ENCODE data around the gene BID. TPM values are rescaled to one million over a fixed set of nuclear protein-coding genes. Genes with fewer than 3 reads are reported as not detected.
"Not testable (repeated sequence)": the region's sequence is repeated elsewhere in the genome, so short reads cannot be mapped to it uniquely, and the experiment has no call there.

The BID gene
- total RNA-seq, 1 experiment from 2014 or later: 76.3 TPM

DNA sequence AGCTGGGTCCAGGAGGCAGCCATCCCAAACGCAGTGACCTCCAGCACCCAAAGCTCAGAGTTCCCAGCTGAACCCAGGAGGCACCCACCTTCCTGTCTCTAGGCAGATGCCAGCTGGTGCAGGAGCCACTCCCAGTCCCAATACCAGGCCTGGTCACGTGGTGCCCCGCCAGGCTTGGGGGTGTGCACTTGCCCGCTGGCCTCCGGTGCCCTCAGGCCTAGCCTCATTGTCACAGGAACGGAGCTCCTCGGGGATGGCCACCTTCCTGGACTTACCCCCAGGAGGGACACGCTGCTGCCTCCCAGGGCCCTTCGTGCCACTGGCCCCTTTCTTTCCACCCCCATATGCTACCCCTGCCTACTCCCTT is 4.6 kb downstream of the BID start:
- DNase-seq (ENCODE audit: low read depth): no peak

DNA sequence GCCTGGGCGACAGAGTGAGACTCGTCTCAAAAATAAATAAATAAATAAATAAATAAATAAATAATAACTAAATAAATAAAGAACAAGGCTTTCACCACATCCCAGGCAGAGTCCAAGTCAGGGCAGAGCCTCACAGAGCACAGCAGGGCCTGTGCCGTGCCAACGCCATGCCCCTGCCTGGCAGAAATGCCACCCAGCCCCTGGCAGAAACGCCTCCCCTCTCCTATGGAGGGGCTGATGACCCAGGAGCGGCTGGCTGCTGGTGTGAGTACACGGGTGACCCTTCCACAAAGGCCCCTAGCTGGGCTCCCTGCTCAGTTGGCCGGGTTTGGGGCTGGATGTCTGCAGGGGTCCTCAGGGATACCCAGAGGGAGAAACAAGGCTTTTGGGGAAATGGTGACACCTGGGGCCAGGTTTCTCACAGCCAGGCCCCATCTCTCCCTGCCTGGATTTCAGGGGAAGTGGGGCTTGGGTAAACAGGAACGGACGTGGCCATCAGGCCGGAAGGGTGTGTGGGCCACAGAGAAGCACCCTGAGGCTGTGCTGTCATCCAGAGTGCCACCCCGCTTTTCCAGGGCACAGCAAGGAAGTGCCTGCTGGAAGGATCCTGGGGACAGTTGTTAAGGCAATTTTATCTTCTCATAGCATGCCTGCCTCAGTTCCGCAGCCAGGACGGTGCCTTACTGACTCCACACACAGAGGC is 5.1 kb downstream of the BID start:
- DNase-seq (ENCODE audit: low read depth): no peak

DNA sequence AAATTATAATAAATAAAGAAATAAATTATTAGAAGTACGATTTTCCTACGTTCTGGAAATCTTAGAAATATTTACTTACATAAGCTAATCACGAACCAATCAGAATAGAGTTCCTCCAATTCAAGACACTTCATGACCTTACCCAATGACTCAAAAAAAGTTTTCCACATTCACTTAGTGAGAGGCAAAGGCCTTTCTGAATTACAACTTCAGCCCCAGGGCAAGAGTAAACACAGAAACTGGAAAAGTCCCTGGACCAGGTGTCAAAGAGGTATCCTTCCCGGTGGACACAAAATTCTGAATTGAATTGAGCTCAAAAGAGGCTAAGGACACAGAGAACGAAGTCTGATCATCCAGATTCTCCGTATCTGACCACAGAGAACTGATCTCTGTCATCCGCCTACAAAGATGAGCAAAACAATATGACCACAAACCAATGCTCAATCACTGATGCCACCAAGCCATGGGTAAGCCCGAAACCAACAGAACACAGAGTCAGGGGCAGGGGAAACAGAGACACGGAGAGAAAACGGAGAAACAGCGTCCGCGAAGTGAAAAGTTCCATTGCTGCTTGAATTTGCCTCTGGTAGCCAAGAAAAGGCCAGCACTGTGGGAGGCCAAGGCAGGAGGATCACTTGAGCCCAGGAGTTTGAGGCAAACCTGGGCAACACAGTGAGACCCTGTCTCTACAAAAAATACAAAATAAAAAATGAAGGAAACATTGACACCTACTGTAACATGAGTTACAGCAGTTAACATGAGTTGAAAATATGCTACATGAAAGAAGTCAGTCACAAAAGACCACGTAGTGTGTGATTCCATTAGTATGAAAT is 6.8 kb downstream of the BID start:
- DNase-seq (ENCODE audit: low read depth): no peak

DNA sequence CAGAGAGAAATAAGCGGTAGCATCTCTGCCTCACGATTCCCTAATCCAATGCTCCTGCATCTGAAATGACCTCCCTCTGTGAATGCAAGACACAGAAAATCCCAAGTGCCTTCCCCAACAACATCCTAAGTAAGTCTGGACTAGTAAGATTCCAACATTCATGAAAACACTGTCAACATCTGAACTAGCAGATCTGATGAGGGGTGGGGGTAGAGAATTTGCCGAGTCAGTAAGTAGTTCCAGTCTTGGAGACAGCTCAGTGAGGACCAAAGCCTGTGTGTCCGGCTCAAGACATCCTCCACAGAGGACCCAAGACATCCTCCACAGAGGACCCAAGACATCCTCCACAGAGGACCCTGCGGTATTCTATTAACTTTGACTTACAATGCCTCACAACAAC is 9.4 kb downstream of the BID start:
- not testable (repeated sequence) for DNase-seq (ENCODE audit: low read depth)

DNA sequence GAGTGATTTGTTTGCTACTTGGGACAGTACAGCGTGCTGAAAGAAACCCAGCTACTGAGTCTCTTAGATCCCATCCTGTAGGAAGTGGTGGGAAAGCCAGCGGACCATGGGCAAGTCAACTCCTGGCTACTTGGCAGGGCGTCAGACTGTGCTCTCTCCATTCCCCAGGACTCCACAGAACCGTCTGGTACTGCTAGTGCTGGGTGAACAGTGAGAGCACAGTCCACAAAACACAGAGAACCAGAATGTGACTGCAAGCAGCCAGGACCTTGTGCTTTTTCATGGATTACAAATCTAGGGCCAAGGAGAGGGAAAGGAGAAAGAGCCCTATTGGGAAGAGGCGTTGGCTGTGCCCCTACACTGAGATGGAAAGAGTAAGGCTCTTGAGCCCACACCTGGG is 10.2 kb downstream of the BID start:
- DNase-seq (ENCODE audit: low read depth): no peak

DNA sequence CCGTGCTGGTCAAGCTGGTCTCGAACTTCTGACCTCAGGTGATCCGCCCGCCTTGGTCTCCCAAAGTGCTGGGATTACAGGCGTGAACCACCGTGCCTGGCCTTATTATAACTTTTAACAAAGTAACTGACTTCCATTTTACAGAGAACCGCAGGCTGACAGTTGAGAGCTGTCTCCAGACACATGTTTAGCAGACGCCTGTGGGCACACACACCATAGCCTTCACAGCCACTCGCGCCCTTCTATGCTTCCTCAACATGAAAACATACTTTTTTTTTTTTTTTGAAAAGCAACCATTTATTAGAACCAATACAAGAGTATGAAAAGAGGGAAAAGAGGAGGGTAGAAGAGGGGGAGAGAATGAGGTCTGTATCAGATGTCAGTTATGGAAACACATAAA is 10.8 kb downstream of the BID start:
- not testable (repeated sequence) for DNase-seq (ENCODE audit: low read depth)

DNA sequence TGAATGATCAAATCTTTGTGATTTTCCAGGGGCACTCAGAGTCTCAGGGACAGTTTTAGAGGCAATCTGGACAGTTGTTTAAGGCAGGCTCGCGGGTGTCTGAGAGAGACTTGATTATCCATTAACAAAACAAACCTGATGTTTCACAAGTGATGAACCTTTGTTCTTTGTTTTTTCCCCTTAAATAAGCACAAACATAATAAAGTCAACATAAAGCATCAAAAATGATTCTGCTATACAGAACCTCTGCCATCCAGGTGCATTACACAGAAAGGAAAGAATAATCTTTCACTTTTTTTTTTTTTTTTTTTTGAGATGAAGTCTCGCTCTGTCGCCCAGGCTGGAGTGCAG is 13.2 kb downstream of the BID start:
- DNase-seq (ENCODE audit: low read depth): no peak

DNA sequence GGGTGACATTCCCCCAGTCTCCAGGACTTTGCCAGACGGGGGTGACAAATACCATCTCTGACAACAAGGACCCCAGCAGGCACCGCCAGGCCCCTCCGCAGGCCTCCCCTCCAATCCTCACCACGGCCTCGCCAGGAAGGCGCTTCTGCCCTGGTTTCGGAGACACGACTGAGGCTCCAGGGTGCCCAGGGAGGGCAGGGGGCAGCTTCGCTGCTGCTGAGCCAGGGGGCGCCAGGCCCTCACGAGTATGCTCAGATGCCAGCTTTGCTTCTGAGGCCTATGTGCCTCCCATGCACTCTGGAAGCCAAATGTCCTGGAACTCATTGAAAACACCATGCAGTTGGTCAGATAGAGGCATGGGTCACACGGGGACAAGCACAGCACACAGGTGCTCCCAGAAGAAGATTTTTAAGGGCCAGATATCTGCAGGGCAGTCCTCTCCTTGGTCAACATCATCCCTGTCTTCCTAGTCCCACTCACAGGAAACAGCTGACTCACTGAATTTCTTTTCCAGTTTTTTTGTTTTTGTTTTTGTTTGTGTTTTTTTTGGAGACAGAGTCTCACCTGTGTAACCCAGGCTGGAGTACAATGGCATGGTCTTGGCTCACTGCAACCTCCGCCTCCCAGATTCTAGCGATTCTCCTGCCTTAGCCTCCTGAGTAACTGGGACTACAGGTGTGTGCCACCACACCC is 19.9 kb downstream of the BID start:
- no peak for DNase-seq (ENCODE audit: low read depth)

DNA sequence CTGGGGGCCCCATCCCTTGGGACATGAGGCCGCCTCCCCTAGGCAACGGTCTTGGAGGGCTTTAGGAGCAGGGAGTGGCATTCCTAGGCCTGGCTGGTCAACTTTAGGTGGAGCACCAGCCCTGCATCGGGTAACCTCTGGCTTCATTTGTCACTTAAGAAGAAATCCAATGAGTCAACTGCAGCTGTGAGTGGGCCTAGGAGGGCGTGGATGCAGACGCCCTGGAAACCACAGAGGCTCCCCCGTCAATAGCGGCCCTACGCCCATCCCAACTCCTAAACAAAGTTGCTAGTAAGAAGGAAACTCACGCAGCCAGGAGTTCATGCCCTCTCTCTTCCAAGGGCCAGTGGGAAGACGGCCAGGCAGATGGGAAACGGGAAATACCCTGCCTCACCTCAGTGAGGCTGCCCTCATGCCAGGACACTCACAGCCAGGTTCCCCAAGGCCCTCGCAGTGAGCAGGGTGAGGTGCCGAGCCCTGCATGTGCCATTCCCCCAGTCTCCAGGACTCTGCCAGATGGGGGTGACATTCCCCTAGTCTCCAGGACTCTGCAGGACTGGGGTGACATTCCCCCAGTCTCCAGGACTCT is 20.8 kb downstream of the BID start:
- peak; percentile 44 for DNase-seq (ENCODE audit: low read depth)

DNA sequence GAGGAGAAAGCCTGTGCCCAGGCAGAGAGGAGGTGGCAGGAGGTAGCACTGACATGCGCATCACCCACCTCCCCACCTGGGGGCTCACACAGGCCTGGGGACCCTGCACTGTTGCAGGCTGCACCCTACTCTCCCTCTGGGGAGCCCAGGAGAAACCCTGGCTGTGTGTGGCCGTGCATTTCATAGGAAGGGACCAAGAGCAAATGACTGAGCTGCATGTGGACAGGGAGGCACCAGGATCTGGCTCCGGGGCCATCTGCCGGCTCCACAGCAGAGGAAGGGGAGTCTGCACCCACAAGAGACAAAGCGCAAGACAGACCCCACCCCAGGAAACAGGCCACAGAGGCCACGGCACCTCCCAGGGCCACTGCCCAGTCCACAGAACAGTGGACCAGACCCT is 22.7 kb downstream of the BID start:
- DNase-seq (ENCODE audit: low read depth): no peak

DNA sequence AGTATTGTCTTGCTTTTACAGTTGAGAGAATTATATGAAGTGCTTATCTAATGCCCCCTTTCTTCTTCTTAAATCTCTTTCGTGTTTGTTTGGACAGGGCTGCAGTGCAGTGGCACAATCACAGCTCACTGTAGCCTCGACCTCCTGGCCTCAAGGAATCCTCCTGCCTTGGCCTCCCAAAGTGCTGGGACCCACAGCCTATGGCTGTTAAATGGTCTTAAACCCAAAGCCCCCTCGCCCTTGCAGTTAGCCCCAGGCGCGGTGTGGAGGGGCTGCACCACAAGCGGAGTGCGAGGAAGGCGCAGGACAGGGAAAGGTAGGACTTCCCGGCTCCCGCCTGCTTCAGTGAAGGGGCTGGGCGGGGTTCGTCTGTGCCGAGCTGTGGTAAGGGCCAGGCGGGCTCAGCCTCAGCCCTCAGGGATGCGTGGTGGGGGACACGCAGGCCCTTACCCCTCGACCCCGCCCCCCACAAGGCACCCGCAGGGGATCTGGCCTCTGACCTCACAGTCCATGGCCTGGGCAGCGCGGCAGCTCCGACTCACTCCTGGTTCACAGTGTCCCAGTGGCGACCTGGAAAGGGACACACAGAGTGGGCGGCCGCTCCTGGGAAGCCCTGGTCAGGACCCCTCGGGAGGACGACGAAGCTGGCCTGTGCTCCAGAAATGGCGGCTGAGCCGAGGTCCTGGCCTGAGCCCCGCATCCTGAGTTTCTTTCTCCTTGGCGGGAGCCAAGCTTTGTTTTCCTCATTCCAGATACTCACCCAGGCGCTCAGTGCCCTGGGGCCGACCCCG is 24.5 kb downstream of the BID start:
- no peak for DNase-seq (ENCODE audit: low read depth)

DNA sequence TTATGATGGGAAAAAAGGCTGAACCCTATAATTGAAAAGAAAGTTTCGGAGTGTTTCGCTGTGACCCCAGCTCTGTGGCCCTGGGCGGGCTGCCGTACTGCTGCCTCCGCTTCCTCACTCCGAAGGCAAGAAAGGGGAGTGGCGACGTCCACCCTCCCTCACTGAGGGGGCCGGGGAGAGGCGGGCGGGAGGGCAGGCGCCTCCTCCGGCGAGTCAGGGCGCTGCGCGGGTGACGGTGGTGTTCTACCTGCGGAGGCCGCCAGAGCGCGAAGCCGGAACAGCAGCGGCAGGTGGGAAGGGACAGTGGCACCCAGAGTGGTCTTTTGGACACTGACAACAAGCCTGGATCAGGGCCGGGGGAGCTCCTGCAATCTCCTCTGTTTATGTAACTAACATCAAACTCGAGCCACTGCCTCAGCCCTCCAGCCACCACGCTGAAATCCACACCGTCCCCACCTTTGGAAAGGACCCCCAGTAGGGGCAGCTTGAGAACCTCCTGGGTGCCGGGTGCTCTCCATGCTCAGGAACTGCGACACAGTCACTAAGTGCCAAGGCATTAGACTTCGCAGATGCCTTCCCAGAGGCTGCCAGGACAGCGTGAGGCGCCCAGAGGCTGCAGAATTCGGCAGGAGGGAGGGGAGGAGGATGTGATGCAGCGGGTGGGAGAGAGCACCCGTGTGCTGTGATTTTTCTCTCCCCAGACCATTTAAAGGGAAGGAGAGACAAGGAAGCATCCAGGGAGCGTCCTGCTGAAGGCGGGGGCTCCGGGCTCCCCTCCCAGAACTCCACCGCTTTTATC is 25.5 kb downstream of the BID start:
- no peak for DNase-seq (ENCODE audit: low read depth)

DNA sequence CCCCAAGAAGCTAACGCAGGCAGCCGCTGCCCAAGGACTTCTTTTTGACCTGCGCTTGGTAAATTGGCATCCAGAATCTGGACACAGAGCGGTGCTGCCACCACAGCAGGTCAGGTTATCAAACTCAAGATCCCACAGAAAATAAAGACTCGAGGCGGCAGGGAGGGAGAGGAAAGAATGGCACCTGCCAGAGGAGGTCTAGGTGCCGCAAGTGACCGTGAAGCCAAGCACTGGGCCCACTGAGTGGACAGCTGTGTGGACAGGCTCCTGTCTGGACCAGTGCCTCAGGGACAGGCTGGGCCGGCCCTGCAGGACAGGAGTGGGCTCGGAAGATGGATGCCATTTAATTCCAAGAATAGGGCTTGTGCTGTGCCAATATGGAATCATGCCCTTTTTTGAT is 27.4 kb downstream of the BID start:
- no peak for DNase-seq (ENCODE audit: low read depth)

DNA sequence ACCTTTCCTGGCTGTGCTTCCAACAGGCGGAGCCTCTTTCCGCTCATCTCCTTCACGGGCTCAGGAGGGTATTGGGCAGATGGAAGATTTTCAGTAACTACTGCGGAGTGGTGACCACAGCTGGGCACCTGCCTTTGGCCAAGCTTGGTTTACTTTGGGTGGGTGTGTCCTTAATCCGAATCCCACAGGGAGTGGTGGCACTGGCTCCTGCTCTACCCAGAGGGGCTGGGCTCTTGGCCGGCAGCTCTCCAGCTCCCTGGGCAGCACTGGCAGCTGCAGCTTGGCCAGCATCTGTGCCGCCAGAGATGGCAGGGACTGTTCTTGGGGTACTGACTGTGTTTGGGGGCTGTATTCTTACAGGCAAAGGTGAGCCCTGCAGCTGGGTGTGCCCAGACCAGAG is 29.8 kb downstream of the BID start:
- no peak for DNase-seq (ENCODE audit: low read depth)

DNA sequence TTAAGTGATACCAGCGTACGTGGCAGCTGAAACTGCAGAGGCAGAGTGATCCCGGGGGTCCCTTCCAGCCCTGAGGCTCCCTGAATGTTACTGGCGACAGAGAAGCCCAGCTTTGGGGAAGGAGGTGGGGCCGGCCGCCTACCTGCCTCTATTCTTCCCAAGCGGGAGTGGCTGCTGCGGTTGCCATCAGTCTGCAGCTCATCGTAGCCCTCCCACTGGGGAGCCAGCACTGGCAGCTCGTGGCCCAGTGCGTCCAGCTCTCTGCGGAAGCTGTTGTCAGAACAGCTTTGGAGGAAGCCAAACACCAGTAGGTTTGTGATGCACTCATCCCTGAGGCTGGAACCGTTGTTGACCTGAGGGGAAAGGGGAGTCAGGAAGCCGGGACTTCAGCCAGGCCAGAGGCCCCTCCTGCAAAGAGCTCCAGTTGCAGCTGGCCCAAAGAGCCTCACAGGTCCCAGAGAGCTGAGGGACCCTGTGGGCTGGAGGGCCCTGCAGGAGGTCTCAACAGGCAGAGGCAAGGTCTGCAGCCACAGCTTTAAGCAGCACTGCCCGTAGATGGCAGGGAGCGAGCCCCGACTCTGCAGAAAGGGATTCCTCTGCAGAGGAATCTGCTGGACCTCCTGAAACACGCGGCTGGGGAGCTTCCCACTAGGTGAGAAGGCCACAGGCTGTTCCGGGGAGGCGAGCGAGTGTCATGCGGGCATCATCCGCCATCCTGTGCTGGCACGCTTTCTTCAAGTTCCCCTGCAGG is 30.4 kb downstream of the BID start:
- no peak for DNase-seq (ENCODE audit: low read depth)

DNA sequence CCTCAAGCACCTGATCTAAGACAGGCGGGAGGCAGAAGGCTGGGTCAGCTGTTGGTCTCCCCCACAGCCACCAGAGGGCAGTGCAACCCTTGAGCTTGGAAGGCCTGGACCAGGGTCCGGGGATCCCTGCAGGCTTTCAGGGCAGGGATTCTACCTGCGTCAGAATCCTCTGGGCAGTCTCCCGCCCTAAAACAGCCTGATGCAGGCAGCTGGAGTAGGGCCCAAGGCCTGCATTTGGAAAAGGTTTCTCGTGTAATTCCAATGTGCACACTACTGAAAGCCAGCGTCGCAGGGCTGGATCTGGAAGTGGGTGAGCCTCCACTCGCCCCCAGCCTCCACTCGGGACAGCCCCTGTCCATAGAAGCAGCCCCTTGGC is 31.8 kb downstream of the BID start:
- peak; percentile 48 for DNase-seq (ENCODE audit: low read depth)

DNA sequence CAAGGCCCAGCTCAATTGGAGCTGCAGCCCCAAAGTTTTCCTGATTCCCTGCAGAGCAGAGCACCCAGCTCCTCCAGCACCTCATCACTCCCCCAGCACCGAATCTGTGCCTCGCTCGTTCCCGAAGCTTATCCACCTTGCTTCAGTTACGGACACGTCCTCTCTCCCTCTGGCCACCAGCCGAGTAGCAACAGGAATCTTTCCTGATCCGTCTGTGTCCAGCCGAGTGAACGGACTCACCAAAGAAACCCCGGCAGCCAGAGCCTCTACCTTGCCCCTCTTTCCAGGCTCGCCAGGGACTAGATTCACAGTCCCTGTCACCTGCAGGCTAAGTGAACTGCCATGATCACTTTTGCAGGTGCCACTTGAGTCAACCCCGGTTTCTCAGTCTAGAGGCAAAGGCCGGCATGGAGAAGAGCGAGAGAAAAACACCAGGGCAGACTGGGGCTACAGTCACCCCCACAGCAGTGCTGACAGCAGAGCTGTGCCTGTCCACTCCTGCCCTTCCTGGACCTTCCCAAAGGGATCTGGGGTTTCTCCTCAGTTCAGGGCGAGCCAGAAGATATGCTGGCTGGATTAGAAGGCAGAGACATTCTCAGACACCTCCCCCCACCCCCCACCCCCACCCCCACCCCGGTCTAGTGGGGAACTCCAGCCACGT is 32.3 kb downstream of the BID start:
- DNase-seq (ENCODE audit: low read depth): no peak

DNA sequence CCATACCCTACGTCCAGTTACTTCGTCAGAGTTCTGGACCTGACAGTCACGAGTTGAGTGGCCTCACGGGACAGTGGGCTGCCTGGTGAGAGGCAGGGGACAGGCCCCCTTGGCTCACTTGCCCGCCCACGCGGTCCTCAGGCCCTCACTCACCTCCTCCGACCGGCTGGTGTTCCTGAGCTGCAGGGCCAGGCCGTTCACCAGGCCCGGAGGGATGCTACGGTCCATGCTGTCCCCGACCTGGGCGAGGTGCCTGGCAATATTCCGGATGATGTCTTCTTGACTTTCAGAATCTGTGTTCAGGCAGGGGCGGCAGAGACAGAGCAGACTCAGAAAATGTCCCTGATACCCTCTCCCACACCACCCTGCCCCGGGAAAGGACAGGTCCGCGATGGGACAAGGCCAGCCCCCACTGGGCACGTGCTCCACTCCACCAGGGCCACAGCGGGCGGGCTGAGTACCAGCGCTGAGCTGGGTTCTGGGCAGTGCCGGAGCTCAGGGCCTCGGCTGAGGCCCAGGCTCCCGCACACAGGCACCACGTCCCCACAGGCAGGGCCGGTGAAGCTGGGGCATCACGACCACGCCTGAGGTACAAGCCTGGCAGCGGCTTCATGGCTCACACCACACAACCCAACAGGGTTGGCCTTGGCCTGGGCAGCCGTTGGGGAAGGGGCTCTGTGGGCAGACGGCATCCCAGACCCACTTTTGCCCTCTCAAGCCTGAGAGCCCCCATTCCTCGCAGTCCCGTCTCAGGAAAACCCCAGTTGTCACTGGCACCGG is 34.9 kb downstream of the BID start:
- no peak for DNase-seq (ENCODE audit: low read depth)
